SU-DHL-6 (cell line): Measurements from ENCODE around the gene SAMSN1.

Experiments
- H2AFZ ChIP-seq: fragments of 200-600 bp; sonication (generic); 2 replicates; pipeline ENCODE4 v1.6.1; 2014; ENCODE audit warnings: low read depth, mild to moderate bottlenecking, moderate library complexity, mixed read lengths, antibody characterized with exemption, low read length; ENCODE audit not compliant: severe bottlenecking
- H3F3A ChIP-seq: fragments of 200-600 bp; shearing (Covaris generic); 2 replicates; pipeline ENCODE4 v1.6.0; 2016; ENCODE audit warnings: antibody characterized with exemption, mild to moderate bottlenecking; ENCODE audit not compliant: insufficient read depth
- H3K27ac ChIP-seq: fragments of 200-600 bp; sonication (generic); 2 replicates; pipeline ENCODE4 v1.5.1; 2016; ENCODE audit warnings: low read depth, mild to moderate bottlenecking, low read length, moderate library complexity, mixed read lengths
- H3K27me3 ChIP-seq: fragments of 200-600 bp; sonication (generic), shearing (Covaris generic); 2 replicates; pipeline ENCODE4 v1.6.0; 2014; ENCODE audit warnings: mild to moderate bottlenecking, low read length
- H3K36me3 ChIP-seq: fragments of 200-600 bp; sonication (generic); 2 replicates; pipeline ENCODE4 v1.6.1; 2014; ENCODE audit warnings: mild to moderate bottlenecking, low read length, mixed read lengths
- H3K4me2 ChIP-seq: fragments of 300-600, 200-600 bp; shearing (Covaris generic), sonication (generic); 2 replicates; pipeline ENCODE4 v1.6.0; 2014; ENCODE audit warnings: low read length, low read depth, mild to moderate bottlenecking; ENCODE audit not compliant: poor library complexity, severe bottlenecking
- H3K4me3 ChIP-seq: fragments of 200-600 bp; sonication (generic); 2 replicates; pipeline ENCODE4 v1.5.1; 2014; ENCODE audit warnings: antibody characterized with exemption, low read length, mild to moderate bottlenecking, mixed read lengths; ENCODE audit not compliant: insufficient read depth, poor library complexity, severe bottlenecking
- H3K79me2 ChIP-seq: fragments of 200-600 bp; sonication (generic); 2 replicates; pipeline ENCODE4 v1.6.1; 2014; ENCODE audit warnings: mild to moderate bottlenecking, low read length, moderate library complexity; ENCODE audit not compliant: insufficient read depth
- H3K9ac ChIP-seq: fragments of 200-600 bp; sonication (generic); 2 replicates; pipeline ENCODE4 v1.7.0; 2014; ENCODE audit warnings: mild to moderate bottlenecking, low read length
- H3K9me2 ChIP-seq: fragments of 200-600 bp; sonication (generic); replicated peaks from 2 replicates; pipeline ENCODE4 v1.6.1; 2014; ENCODE audit warnings: low read length; ENCODE audit not compliant: insufficient read depth
- H3K9me3 ChIP-seq: fragments of 200-600 bp; sonication (generic); 2 replicates; pipeline ENCODE4 v1.6.1; 2014; ENCODE audit warnings: low read length, mixed read lengths; ENCODE audit not compliant: insufficient read depth
- H4K20me1 ChIP-seq: fragments of 200-600 bp; sonication (generic); 2 replicates; pipeline ENCODE4 v1.6.1; 2014; ENCODE audit warnings: low read depth, mild to moderate bottlenecking, antibody characterized with exemption, low read length, moderate library complexity, mixed read lengths
- EZH2phosphoT487 ChIP-seq: fragments of 200-600 bp; sonication (generic), shearing (Covaris generic); conservative IDR thresholded peaks from 2 replicates; pipeline ENCODE4 v1.6.1; 2018; ENCODE audit warnings: mild to moderate bottlenecking, antibody characterized with exemption, low read length, moderate library complexity, mixed read lengths
- TF ChIP-seq, protein P1 (sequence below): fragments of 200-600 bp; sonication (generic); IDR thresholded peaks from one replicate; pipeline ENCODE4 v1.5.1; 2017; ENCODE audit warnings: antibody characterized with exemption, mild to moderate bottlenecking, low read length, moderate library complexity; ENCODE audit not compliant: insufficient read depth, poor library complexity, severe bottlenecking

SAMSN1 gene

GRCh38 chr21:14542638-14543037 is 3.5 kb downstream of the SAMSN1 start:
- Histone ChIP-seq H2AFZ (no peak overlapping the region), H3K9ac (peak overlapping the region; percentile 67), H4K20me1 (no peaks in the 10 kb centered on the region), H3K27ac (peak overlapping the region; percentile 74), H3K79me2 (peaks cover 67% of the 10 kb centered on the region), H3F3A (peaks cover 10% of the 10 kb centered on the region; the same call in 1 of the 2 replicates), H3K4me3 (peak overlapping the region; percentile 48), H3K9me2 (no peaks in the 10 kb centered on the region), H3K9me3 (no peaks in the 10 kb centered on the region), H3K4me2 (peak overlapping the region; percentile 100), H3K27me3 (no peaks in the 10 kb centered on the region), H3K36me3 (peaks cover 4% of the 10 kb centered on the region; the same call in 1 of the 2 replicates)
- no peak for TF ChIP-seq EZH2phosphoT487
- TF ChIP-seq, protein P1, sequence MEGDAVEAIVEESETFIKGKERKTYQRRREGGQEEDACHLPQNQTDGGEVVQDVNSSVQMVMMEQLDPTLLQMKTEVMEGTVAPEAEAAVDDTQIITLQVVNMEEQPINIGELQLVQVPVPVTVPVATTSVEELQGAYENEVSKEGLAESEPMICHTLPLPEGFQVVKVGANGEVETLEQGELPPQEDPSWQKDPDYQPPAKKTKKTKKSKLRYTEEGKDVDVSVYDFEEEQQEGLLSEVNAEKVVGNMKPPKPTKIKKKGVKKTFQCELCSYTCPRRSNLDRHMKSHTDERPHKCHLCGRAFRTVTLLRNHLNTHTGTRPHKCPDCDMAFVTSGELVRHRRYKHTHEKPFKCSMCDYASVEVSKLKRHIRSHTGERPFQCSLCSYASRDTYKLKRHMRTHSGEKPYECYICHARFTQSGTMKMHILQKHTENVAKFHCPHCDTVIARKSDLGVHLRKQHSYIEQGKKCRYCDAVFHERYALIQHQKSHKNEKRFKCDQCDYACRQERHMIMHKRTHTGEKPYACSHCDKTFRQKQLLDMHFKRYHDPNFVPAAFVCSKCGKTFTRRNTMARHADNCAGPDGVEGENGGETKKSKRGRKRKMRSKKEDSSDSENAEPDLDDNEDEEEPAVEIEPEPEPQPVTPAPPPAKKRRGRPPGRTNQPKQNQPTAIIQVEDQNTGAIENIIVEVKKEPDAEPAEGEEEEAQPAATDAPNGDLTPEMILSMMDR, result no peak

GRCh38 chr21:14541841-14542490 is 4.1 kb downstream of the SAMSN1 start:
- peak overlapping the region; percentile 74 for H3K27ac ChIP-seq
- H3K4me2 ChIP-seq, result peak overlapping the region; percentile 100
- H3K27me3 ChIP-seq, result no peaks in the 10 kb centered on the region
- peaks cover 74% of the 10 kb centered on the region for H3K79me2 ChIP-seq
- peak overlapping the region; percentile 67; the same call in 1 of the 2 replicates for H3K9ac ChIP-seq
- no peaks in the 10 kb centered on the region for H3K9me2 ChIP-seq
- H3F3A ChIP-seq, result peaks cover 10% of the 10 kb centered on the region; the same call in 1 of the 2 replicates
- peak overlapping the region; percentile 79 for H2AFZ ChIP-seq
- no peak for TF ChIP-seq EZH2phosphoT487
- TF ChIP-seq, protein P1, result no peak
- peak overlapping the region; percentile 48 for H3K4me3 ChIP-seq
- peaks cover 4% of the 10 kb centered on the region; the same call in 1 of the 2 replicates for H3K36me3 ChIP-seq
- no peaks in the 10 kb centered on the region for H3K9me3 ChIP-seq
- no peaks in the 10 kb centered on the region for H4K20me1 ChIP-seq

DNA sequence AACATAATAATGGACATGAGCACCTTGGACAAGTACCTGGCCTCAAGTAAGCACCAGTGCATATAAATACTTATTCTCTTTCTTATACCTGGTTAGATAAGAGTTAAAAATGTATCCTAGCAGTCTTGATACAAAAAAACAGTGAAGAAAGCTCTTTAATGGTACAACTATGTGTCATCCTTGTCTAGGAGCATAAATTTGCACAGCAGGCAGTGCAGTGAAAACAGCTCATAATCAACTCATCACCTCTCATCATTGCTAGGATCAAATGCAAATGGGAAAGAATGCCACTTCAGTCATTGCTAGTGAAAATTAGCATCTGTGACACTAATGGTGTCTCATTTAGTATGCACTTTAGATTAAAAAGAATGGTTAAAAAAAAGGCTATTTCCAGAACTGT is 7.6 kb downstream of the SAMSN1 start:
- no peak overlapping the region for H3K4me3 ChIP-seq
- no peaks in the 10 kb centered on the region for H3K9me2 ChIP-seq
- H3K9me3 ChIP-seq, result peaks cover 4% of the 10 kb centered on the region; the same call in 1 of the 2 replicates
- H3K27me3 ChIP-seq, result no peaks in the 10 kb centered on the region
- no peak overlapping the region for H2AFZ ChIP-seq
- peak overlapping the region; percentile 6 for H3K4me2 ChIP-seq
- peaks cover 7% of the 10 kb centered on the region for H3K36me3 ChIP-seq
- H3K27ac ChIP-seq, result peak overlapping the region; percentile 0; the same call in 1 of the 2 replicates
- peaks cover 82% of the 10 kb centered on the region for H3K79me2 ChIP-seq
- TF ChIP-seq EZH2phosphoT487, result no peak
- TF ChIP-seq, protein P1, result no peak
- no peaks in the 10 kb centered on the region for H4K20me1 ChIP-seq
- no peak overlapping the region for H3K9ac ChIP-seq
- peaks cover 15% of the 10 kb centered on the region; the same call in 1 of the 2 replicates for H3F3A ChIP-seq
